Frontal cortex (tissue), 4 donors: Measurements from ENCODE around the gene RAB14. TPM values are rescaled to one million over a fixed set of nuclear protein-coding genes. Genes with fewer than 3 reads are reported as not detected.

Experiments used
- DNase-seq, 2 donors: peaks; one replicate each; pipeline ENCODE4 v3.0.0; 2012; ENCODE audit warnings: low spot score in 2 of 2
- FAIRE-seq: peaks from 2 replicates; lab custom pipeline; 2012; peaks lifted over from hg19 to GRCh38; lab: Jason Lieb, UNC
- total RNA-seq: library from RNA; depleted of rRNA; stranded (reverse); fragments of >200 nt; gene quantifications from one replicate; pipeline ENCODE4 v1.2.3, GENCODE V29; 2014
- donor health status: control.
- donor health status: control.
- donor health status: control.

Gene RAB14
- 56.3 TPM for total RNA-seq

GRCh38 chr9:121201738-121202533 is at the start of gene RAB14:
RAB14 (minus strand) TSS chr9:121201869; CDS start chr9:121193412, 8,457 bp downstream.
- DNase-seq = peak; percentile 96 to 97
- FAIRE-seq = peak; percentile 58

GRCh38 chr9:121249563-121249962 is 47.9 kb upstream of the RAB14 start:
- no peak for DNase-seq
- no peak for FAIRE-seq

- no peak for FAIRE-seq
- no peak for DNase-seq
Measured at GRCh38 chr9:121246821-121247561, 45.3 kb upstream of the RAB14 start.

- DNase-seq (no peak), FAIRE-seq (no peak)
Measured at GRCh38 chr9:121242959-121243346, 41.3 kb upstream of the RAB14 start.

GRCh38 chr9:121242219-121242958 is 40.7 kb upstream of the RAB14 start:
- DNase-seq = no peak

GRCh38 chr9:121240472-121241135 is 38.9 kb upstream of the RAB14 start:
- FAIRE-seq (no peak), DNase-seq (no peak)

More at GRCh38 chr9:121242219-121242958, 40.7 kb upstream of the RAB14 start:
- FAIRE-seq = no peak

- no peak for FAIRE-seq
- DNase-seq = no peak
Measured at GRCh38 chr9:121239851-121240250, 38.2 kb upstream of the RAB14 start.

GRCh38 chr9:121239071-121239470 is 37.4 kb upstream of the RAB14 start:
- FAIRE-seq (no peak), DNase-seq (no peak)

- no peak for DNase-seq
- FAIRE-seq = no peak
Measured at GRCh38 chr9:121237916-121238315, 36.2 kb upstream of the RAB14 start.

- FAIRE-seq (no peak), DNase-seq (no peak)
Measured at GRCh38 chr9:121235512-121235911, 33.8 kb upstream of the RAB14 start.

- FAIRE-seq = no peak
- no peak for DNase-seq
Measured at GRCh38 chr9:121234832-121235161, 33.1 kb upstream of the RAB14 start.

- FAIRE-seq (no peak), DNase-seq (no peak)
Measured at GRCh38 chr9:121233906-121234831, 32.5 kb upstream of the RAB14 start.

GRCh38 chr9:121232251-121232650 is 30.6 kb upstream of the RAB14 start:
- FAIRE-seq (no peak), DNase-seq (no peak)

GRCh38 chr9:121230256-121230655 is 28.6 kb upstream of the RAB14 start:
- no peak for FAIRE-seq
- DNase-seq = no peak

GRCh38 chr9:121227862-121228261 is 26.2 kb upstream of the RAB14 start:
- DNase-seq (no peak), FAIRE-seq (no peak)

- DNase-seq = no peak
- no peak for FAIRE-seq
Measured at GRCh38 chr9:121226175-121226574, 24.5 kb upstream of the RAB14 start.

- no peak for DNase-seq
- no peak for FAIRE-seq
Measured at GRCh38 chr9:121225240-121225639, 23.6 kb upstream of the RAB14 start.

GRCh38 chr9:121222524-121223171 is 21.0 kb upstream of the RAB14 start:
- DNase-seq (no peak), FAIRE-seq (no peak)

- DNase-seq = no peak
- no peak for FAIRE-seq
Measured at GRCh38 chr9:121221664-121222055, 20.0 kb upstream of the RAB14 start.
